Measurements from ENCODE around the gene HIVEP1. TPM values are rescaled to one million over a fixed set of nuclear protein-coding genes. Genes with fewer than 3 reads are reported as not detected.

The HIVEP1 gene
- polyA plus RNA-seq, 3 donors, result 1.7 to 8.7 (median 2.7) TPM

DNA sequence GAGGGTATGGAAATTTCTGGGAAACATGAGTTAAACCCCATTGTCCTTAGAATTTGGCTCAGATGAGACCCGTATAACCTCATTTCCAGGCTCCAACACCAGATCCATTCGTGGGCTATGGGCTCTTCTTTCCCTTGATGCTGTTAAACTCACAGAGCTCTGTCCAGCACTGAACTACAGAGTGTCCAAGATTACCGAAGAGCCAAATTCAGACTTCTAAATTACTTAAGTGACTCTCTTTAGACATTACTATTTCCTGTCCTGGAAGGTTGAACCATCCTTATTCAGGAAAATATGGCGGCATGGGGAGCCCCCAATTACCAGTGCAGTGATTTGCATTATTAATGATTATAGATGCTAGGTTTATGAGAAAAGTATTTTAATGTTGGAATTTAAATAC is 153.2 kb downstream of the HIVEP1 start:
- Mint-ChIP-seq H3K4me1 (peaks cover 9% of the 10 kb centered on the region), H3K27ac (no peak overlapping the region), H3K4me3 (no peak overlapping the region), H3K36me3 (peaks cover 28 to 37% of the 10 kb centered on the region in 2 donors), H3K27me3 (ENCODE audit: low read depth in 3 of 3) (peaks cover 0 to 3% (median 3%) of the 10 kb centered on the region in 3 donors), H3K9me3 (peaks cover 0 to 2% (median 0%) of the 10 kb centered on the region in 7 donors)
- Histone ChIP-seq H3K9me3 (replicated peaks in 1 of 2; ENCODE audit: control insufficient read depth in 1 of 2, insufficient read depth in 1 of 2, low read length in 2 of 2) (no peaks in the 10 kb centered on the region), H3K4me3 (replicated peaks in 1 of 3; ENCODE audit: low read depth in 2 of 3, low read length in 3 of 3) (no peak overlapping the region), H3K4me1 (ENCODE audit: control insufficient read depth in 1 of 2, insufficient read depth in 2 of 2, low read length in 2 of 2) (no peaks in the 10 kb centered on the region), H3K36me3 (replicated peaks in 1 of 2; ENCODE audit: control insufficient read depth in 1 of 2, insufficient read depth in 2 of 2, low read length in 2 of 2) (peaks cover 6 to 34% of the 10 kb centered on the region in 2 donors), H3K4me2 (replicated peaks; ENCODE audit: extremely low read depth, low read length, poor library complexity, severe bottlenecking) (no peak overlapping the region), H2AFZ (ENCODE audit: insufficient read depth, low read depth, low read length, poor library complexity, severe bottlenecking) (no peak overlapping the region), H3K27me3 (ENCODE audit: control insufficient read depth in 2 of 2, insufficient read depth in 2 of 2, low read length in 2 of 2) (no peaks in the 10 kb centered on the region), H4K20me1 (ENCODE audit: insufficient read depth, low read length) (no peaks in the 10 kb centered on the region), H3K79me2 (ENCODE audit: insufficient read depth, low read length) (no peaks in the 10 kb centered on the region), H3K27ac (ENCODE audit: low read depth in 1 of 2, low read length in 2 of 2) (no peak overlapping the region), H3K9ac (ENCODE audit: insufficient read depth, low read length, poor library complexity, severe bottlenecking) (no peak overlapping the region)
- intact Hi-C loops (cut with micrococcal nuclease), result no loop called here
- WGBS (ENCODE audit: insufficient coverage), result 100% methylated on average over 3 of the region's 4 CpGs
- no peak for DNase-seq
- TF ChIP-seq, protein P1, sequence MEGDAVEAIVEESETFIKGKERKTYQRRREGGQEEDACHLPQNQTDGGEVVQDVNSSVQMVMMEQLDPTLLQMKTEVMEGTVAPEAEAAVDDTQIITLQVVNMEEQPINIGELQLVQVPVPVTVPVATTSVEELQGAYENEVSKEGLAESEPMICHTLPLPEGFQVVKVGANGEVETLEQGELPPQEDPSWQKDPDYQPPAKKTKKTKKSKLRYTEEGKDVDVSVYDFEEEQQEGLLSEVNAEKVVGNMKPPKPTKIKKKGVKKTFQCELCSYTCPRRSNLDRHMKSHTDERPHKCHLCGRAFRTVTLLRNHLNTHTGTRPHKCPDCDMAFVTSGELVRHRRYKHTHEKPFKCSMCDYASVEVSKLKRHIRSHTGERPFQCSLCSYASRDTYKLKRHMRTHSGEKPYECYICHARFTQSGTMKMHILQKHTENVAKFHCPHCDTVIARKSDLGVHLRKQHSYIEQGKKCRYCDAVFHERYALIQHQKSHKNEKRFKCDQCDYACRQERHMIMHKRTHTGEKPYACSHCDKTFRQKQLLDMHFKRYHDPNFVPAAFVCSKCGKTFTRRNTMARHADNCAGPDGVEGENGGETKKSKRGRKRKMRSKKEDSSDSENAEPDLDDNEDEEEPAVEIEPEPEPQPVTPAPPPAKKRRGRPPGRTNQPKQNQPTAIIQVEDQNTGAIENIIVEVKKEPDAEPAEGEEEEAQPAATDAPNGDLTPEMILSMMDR (IDR thresholded peaks at IDR 0.05), result no peak

DNA sequence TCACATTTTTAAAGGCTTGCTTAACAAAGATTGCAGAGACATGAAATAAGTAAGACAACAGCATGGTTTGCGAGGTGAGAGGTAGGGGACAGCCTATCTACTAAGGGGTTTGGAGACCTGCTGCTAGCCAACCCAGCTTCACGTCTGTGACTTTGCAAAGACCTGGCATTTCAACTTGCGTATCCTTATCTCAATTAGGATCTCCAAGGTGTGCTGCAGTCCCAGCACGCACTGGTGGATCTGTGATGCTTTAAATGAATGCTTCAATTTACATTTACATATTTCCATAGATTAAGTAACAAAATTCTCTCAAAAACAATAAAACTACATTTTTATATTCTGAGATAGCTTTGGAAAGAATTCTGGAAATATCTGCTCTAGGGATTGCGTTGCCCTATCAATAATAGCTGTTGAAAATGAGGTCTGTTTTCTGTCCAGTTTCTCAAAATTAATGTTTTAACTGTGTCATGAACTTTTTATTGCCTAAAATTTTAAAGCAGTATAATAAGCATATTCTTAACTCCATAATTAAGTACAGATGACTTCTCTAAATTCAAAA is 153.7 kb downstream of the HIVEP1 start:
- H3K36me3 ChIP-seq (replicated peaks in 1 of 2; ENCODE audit: control insufficient read depth in 1 of 2, insufficient read depth in 2 of 2, low read length in 2 of 2), result peaks cover 6 to 34% of the 10 kb centered on the region in 2 donors
- intact Hi-C loops (cut with micrococcal nuclease), result no loop called here
- no peak overlapping the region for H3K4me2 ChIP-seq (replicated peaks; ENCODE audit: extremely low read depth, low read length, poor library complexity, severe bottlenecking)
- H3K4me3 ChIP-seq (replicated peaks in 1 of 3; ENCODE audit: low read depth in 2 of 3, low read length in 3 of 3), result no peak overlapping the region
- WGBS (ENCODE audit: insufficient coverage), result 100% methylated on average over 2 of the region's 5 CpGs
- H2AFZ ChIP-seq (ENCODE audit: insufficient read depth, low read depth, low read length, poor library complexity, severe bottlenecking), result no peak overlapping the region
- H3K9me3 ChIP-seq (replicated peaks in 1 of 2; ENCODE audit: control insufficient read depth in 1 of 2, insufficient read depth in 1 of 2, low read length in 2 of 2), result no peaks in the 10 kb centered on the region
- H3K4me1 Mint-ChIP-seq, result peaks cover 12% of the 10 kb centered on the region
- H3K4me3 Mint-ChIP-seq, result no peak overlapping the region
- H4K20me1 ChIP-seq (ENCODE audit: insufficient read depth, low read length), result no peaks in the 10 kb centered on the region
- H3K27me3 ChIP-seq (ENCODE audit: control insufficient read depth in 2 of 2, insufficient read depth in 2 of 2, low read length in 2 of 2), result no peaks in the 10 kb centered on the region
- no peak for DNase-seq
- TF ChIP-seq, protein P1 (IDR thresholded peaks at IDR 0.05), result no peak
- no peak overlapping the region for H3K27ac Mint-ChIP-seq
- no peak overlapping the region for H3K9ac ChIP-seq (ENCODE audit: insufficient read depth, low read length, poor library complexity, severe bottlenecking)
- H3K27me3 Mint-ChIP-seq (ENCODE audit: low read depth in 3 of 3), result peaks cover 0 to 3% (median 3%) of the 10 kb centered on the region in 3 donors
- H3K79me2 ChIP-seq (ENCODE audit: insufficient read depth, low read length), result no peaks in the 10 kb centered on the region
- peaks cover 28 to 35% of the 10 kb centered on the region in 2 donors for H3K36me3 Mint-ChIP-seq
- H3K27ac ChIP-seq (ENCODE audit: low read depth in 1 of 2, low read length in 2 of 2), result no peak overlapping the region
- peaks cover 0 to 5% of the 10 kb centered on the region in 2 donors for H3K4me1 ChIP-seq (ENCODE audit: control insufficient read depth in 1 of 2, insufficient read depth in 2 of 2, low read length in 2 of 2)
- H3K9me3 Mint-ChIP-seq, result peaks cover 0 to 2% (median 0%) of the 10 kb centered on the region in 7 donors
